NOMO-1 treated with DMSO at 0.1 percent for 48 hours (cell line): ENCODE measurements around the gene MRPS15.
"Not testable (repeated sequence)": the region's sequence is repeated elsewhere in the genome, so short reads cannot be mapped to it uniquely, and the experiment has no call there.

Source experiments
- DNase-seq: peaks from one replicate; lab custom pipeline; 2025; ENCODE audit not compliant: unreplicated experiment; lab: John Stamatoyannopoulos, UW

Gene MRPS15

GRCh38 chr1:36463803-36464604 lies at the start of gene MRPS15:
TSS of gene MRPS15 (minus strand) at chr1:36464384. CDS start at chr1:36464275, 109 bp downstream.
- DNase-seq, result peak; percentile 95

- DNase-seq, result no peak
Measured at GRCh38 chr1:36512842-36513241, 48.7 kb upstream of the MRPS15 start.

- DNase-seq, result no peak
Measured at GRCh38 chr1:36511804-36512798, 47.9 kb upstream of the MRPS15 start.

- not testable (repeated sequence) for DNase-seq
Measured at GRCh38 chr1:36511220-36511619, 47.0 kb upstream of the MRPS15 start.

GRCh38 chr1:36510418-36510817 lies 46.2 kb upstream of the MRPS15 start:
- no peak for DNase-seq

GRCh38 chr1:36508257-36508656 lies 44.1 kb upstream of the MRPS15 start:
- no peak for DNase-seq

GRCh38 chr1:36506276-36506920 lies 42.2 kb upstream of the MRPS15 start:
- no peak for DNase-seq

GRCh38 chr1:36503733-36504132 lies 39.5 kb upstream of the MRPS15 start:
- DNase-seq, result no peak

GRCh38 chr1:36503159-36503558 lies 39.0 kb upstream of the MRPS15 start:
- no peak for DNase-seq

- no peak for DNase-seq
Measured at GRCh38 chr1:36502616-36503015, 38.4 kb upstream of the MRPS15 start.

GRCh38 chr1:36501911-36502310 lies 37.7 kb upstream of the MRPS15 start:
- not testable (repeated sequence) for DNase-seq

- DNase-seq, result no peak
Measured at GRCh38 chr1:36497207-36497606, 33.0 kb upstream of the MRPS15 start.

- DNase-seq, result no peak
Measured at GRCh38 chr1:36494971-36495370, 30.8 kb upstream of the MRPS15 start.

- no peak for DNase-seq
Measured at GRCh38 chr1:36493524-36493923, 29.3 kb upstream of the MRPS15 start.

- no peak for DNase-seq
Measured at GRCh38 chr1:36492491-36492890, 28.3 kb upstream of the MRPS15 start.

GRCh38 chr1:36489258-36490051 lies 25.3 kb upstream of the MRPS15 start:
- DNase-seq, result not testable (repeated sequence)

- no peak for DNase-seq
Measured at GRCh38 chr1:36487906-36488305, 23.7 kb upstream of the MRPS15 start.

GRCh38 chr1:36487336-36487725 lies 23.1 kb upstream of the MRPS15 start:
- not testable (repeated sequence) for DNase-seq

- peak; percentile 98 for DNase-seq
Measured at GRCh38 chr1:36486439-36487335, 22.5 kb upstream of the MRPS15 start.

- no peak for DNase-seq
Measured at GRCh38 chr1:36486093-36486438, 21.9 kb upstream of the MRPS15 start.
